Endometrial microvascular endothelial cells (primary cell): ENCODE measurements around the gene HTT. TPM values are rescaled to one million over a fixed set of nuclear protein-coding genes. Genes with fewer than 3 reads are reported as not detected.
"Not testable (repeated sequence)": the region's sequence is repeated elsewhere in the genome, so short reads cannot be mapped to it uniquely, and the experiment has no call there.

Experiments
- in situ Hi-C: cut with HindIII; loops from 2 replicates; pipeline ENCODE4 v1.10.0; 2017; ENCODE audit warnings: low sequenced_read_pairs, low pct_unique_long_range_greater_than_20kb; ENCODE audit errors: inconsistent ontology term
- total RNA-seq: library from RNA; depleted of rRNA; stranded (reverse); fragments of >200 nt; gene quantifications from one replicate; pipeline ENCODE4 v1.2.3, GENCODE V29; 2015; ENCODE audit errors: inconsistent ontology term

Gene HTT
- total RNA-seq, 1 donor from 2014 or later, result 36.3 TPM

DNA sequence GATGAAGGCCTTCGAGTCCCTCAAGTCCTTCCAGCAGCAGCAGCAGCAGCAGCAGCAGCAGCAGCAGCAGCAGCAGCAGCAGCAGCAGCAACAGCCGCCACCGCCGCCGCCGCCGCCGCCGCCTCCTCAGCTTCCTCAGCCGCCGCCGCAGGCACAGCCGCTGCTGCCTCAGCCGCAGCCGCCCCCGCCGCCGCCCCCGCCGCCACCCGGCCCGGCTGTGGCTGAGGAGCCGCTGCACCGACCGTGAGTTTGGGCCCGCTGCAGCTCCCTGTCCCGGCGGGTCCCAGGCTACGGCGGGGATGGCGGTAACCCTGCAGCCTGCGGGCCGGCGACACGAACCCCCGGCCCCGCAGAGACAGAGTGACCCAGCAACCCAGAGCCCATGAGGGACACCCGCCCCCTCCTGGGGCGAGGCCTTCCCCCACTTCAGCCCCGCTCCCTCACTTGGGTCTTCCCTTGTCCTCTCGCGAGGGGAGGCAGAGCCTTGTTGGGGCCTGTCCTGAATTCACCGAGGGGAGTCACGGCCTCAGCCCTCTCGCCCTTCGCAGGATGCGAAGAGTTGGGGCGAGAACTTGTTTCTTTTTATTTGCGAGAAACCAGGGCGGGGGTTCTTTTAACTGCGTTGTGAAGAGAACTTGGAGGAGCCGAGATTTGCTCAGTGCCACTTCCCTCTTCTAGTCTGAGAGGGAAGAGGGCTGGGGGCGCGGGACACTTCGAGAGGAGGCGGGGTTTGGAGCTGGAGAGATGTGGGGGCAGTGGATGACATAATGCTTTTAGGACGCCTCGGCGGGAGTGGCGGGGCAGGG is 568 bp downstream of the HTT start:
- in situ Hi-C loops, result no loop called here

GRCh38 chr4:3075652-3075981 is 1.1 kb downstream of the HTT start:
- in situ Hi-C loops, result no loop called here

GRCh38 chr4:3077796-3078195 is 3.3 kb downstream of the HTT start:
- in situ Hi-C loops, result no loop called here

DNA sequence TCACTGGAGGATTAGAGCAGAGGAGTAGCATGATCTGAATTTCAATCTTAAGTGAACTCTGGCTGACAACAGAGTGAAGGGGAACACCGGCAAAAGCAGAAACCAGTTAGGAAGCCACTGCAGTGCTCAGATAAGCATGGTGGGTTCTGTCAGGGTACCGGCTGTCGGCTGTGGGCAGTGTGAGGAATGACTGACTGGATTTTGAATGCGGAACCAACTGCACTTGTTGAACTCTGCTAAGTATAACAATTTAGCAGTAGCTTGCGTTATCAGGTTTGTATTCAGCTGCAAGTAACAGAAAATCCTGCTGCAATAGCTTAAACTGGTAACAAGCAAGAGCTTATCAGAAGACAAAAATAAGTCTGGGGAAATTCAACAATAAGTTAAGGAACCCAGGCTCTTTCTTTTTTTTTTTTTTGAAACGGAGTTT is 5.2 kb downstream of the HTT start:
- in situ Hi-C loops, result no loop called here

GRCh38 chr4:3082925-3083515 is 8.5 kb downstream of the HTT start:
- in situ Hi-C loops, result no loop called here

DNA sequence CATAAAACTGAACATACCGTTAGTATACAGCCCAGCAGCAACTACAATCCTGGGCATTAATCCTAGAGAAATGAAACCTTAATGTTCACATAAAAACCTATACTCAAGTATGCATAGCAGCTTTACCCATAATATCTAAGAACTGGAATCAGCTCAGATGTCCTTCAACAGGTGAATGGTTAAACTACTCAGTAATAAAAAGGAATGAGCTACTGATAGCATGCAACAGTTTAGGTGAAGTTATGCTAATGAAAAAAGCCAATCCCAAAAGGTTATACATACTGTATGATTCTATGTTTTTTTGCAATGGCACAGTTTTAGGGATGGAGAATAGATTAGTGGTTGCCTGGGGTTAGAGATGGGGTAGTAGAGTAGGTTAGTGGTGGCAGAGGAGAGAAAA is 9.3 kb downstream of the HTT start:
- in situ Hi-C loops, result no loop called here

GRCh38 chr4:3085948-3086670 is 11.6 kb downstream of the HTT start:
- in situ Hi-C loops, result no loop called here

GRCh38 chr4:3087115-3087797 is 12.8 kb downstream of the HTT start:
- in situ Hi-C loops, result no loop called here

DNA sequence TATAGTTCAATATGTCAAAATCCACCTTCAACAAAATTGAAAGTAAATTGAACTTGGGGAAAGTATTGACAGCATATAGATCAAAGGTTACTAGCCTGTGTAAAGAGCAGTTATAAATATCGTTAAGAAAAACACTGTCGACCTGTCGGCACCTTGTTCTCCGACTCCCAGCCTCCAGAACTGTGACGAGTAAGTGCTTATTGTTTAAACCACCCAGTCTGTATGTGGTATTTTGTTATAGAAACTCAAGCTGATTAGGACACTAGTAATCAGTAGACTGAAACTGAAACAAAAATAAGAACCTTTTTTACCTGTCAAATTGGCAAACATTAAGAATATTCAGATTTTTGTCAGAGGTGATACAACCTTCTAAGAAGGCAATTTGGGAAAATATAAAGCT is 17.0 kb downstream of the HTT start:
- in situ Hi-C loops, result no loop called here

GRCh38 chr4:3094701-3095100 is 20.2 kb downstream of the HTT start:
- in situ Hi-C loops, result not testable (repeated sequence)

DNA sequence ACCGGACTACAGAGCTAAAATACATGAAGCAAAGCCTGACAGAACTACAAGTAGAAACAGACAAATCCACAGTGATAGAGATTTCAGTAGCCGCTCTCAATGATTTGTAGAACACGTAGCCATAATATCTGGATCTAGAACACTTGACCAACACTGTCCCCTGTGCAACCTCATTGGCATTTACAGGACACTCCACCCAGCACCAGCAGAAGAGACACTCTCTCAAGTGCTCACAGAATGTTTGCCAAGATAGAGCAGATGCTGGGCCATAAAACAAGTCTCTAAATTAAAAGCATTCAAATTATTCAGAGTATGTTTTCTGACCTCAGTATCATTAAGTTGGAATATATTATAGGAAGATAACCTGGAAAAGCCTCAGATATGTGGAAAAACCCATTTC is 21.7 kb downstream of the HTT start:
- in situ Hi-C loops, result no loop called here

DNA sequence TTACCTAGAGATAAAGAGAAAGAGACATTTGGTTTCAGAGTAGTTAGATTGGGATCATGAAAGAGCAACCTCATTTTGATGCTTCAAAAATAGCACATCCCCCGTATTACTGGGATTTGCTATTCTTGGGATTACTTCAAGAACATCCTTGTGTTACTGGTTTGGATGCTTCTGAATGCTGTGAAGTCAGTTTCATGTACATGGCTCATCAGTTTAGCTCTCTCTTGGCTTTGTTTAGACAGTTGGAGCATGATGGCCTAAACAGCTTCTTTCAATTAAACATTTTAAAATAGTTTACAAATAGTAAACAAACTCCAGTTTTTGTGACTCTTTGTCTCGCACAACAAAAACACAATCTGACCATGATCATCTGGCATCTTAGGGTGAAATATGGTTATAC is 23.9 kb downstream of the HTT start:
- in situ Hi-C loops, result no loop called here

- in situ Hi-C loops, result no loop called here
Measured at GRCh38 chr4:3106339-3107186, 32.1 kb downstream of the HTT start.

DNA sequence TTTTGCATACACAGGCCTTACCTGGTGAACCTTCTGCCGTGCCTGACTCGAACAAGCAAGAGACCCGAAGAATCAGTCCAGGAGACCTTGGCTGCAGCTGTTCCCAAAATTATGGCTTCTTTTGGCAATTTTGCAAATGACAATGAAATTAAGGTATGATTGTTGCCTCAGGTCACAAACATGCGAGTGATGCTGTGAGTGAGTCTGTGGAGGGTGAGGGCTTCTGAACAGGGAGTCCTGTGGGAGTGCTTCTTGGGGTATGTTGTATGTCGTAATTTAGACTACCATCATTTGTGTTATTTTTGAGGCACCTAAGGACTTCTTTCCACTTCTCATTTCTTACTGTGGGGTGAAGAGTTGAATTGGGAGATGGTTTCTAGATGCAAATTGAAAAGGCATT is 32.8 kb downstream of the HTT start:
- in situ Hi-C loops, result no loop called here

DNA sequence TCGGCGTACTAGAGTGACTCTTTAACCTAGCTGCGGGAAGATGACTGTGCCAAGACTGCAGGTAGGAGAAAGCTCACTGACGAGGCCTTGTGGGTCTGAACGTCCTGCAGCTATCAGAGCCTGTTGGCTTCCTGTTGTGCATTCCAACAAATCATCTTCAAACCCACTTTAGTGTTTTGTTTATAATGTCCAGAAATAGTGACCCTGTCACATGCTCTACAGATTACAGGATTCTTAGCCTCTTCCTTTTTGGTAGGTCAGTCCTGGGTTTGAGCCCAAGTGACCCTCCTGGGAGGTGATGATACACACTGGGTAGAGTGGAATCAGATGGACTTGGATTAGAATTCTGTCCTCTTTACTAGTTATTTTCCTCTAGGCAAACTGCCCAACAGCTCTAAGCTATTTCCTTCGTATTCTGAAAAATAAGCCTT is 33.2 kb downstream of the HTT start:
- in situ Hi-C loops, result no loop called here

DNA sequence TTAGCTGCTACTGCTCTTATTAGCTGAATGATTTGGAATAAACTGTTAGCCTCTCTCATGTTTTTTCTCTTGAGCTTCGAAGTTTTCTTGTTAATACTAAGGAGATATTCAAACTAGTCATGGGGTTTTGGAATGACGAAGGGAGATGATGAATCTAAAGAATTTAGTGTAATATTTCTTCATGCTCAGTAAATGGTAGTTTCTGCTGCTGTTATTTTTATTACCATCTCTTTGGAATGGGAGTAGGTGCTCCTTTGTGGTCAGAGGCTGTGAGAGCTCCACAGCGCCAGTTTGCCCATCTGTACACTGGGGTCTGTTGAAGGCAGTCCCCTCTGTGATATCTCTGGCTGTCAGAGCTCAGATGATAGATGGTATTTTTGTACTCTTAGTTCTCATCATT is 33.7 kb downstream of the HTT start:
- in situ Hi-C loops, result no loop called here

DNA sequence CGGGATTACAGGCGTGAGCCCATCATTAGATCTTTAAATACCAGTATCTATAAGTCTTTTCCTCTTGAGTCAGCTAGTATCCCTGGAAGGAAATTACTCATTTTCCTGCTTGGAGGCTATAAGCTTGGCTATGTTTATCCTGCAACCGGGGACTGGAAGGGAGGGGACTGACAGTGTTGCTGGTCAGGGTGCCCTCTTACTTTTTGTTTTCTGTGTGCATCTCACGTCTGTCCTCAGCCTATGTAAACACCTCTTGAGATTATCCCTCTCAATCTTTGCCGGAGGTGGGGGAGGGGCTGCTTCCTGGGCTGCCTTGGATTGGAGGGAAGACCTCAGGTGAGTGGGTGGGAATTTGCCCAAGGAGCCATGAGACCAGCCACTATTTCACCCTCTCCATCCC is 37.0 kb downstream of the HTT start:
- in situ Hi-C loops, result no loop called here

GRCh38 chr4:3112201-3112600 is 37.7 kb downstream of the HTT start:
- in situ Hi-C loops, result no loop called here
